RWPE1 (cell line): ENCODE measurements around the gene GRK1.

Experiments used
- CTCF ChIA-PET: fragments of 350-600 bp; sonication (Branson Sonifier 250); formaldehyde crosslinking; extraction: SDS; loops from one replicate; lab custom pipeline; 2021; lab: Yijun Ruan, JAX
- POLR2A ChIA-PET: fragments of 400-600 bp; formaldehyde crosslinking; extraction: SDS; loops from one replicate; lab custom pipeline; 2020; ENCODE audit warnings: antibody characterized with exemption; ENCODE audit not compliant: low non-redundant PET; lab: Yijun Ruan, JAX
- DNase-seq: peaks from one replicate; pipeline ENCODE4 v3.0.0; 2012; ENCODE audit warnings: low spot score
- H3K27ac ChIP-seq: fragments of 450-650 bp; 2 replicates; pipeline ENCODE4 v1.5.1; 2017
- TF ChIP-seq, protein P1 (sequence below): fragments of 450-650 bp; conservative IDR thresholded peaks from 2 replicates; pipeline ENCODE4 v1.5.1; 2017; ENCODE audit warnings: low read depth, mild to moderate bottlenecking

The GRK1 gene

GRCh38 chr13:113754691-113755090 is 87.7 kb downstream of the GRK1 start:
- TF ChIP-seq, protein P1, sequence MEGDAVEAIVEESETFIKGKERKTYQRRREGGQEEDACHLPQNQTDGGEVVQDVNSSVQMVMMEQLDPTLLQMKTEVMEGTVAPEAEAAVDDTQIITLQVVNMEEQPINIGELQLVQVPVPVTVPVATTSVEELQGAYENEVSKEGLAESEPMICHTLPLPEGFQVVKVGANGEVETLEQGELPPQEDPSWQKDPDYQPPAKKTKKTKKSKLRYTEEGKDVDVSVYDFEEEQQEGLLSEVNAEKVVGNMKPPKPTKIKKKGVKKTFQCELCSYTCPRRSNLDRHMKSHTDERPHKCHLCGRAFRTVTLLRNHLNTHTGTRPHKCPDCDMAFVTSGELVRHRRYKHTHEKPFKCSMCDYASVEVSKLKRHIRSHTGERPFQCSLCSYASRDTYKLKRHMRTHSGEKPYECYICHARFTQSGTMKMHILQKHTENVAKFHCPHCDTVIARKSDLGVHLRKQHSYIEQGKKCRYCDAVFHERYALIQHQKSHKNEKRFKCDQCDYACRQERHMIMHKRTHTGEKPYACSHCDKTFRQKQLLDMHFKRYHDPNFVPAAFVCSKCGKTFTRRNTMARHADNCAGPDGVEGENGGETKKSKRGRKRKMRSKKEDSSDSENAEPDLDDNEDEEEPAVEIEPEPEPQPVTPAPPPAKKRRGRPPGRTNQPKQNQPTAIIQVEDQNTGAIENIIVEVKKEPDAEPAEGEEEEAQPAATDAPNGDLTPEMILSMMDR: no peak
- H3K27ac ChIP-seq: no peak overlapping the region
- POLR2A ChIA-PET: no interaction called here
- no peak for DNase-seq
- CTCF ChIA-PET: interaction anchor here (0.7 kb wide), 1 partner anchor 119 kb away, joined by 3 read pairs; no protein-coding TSS in a partner anchor

GRCh38 chr13:113756441-113757097 is 89.5 kb downstream of the GRK1 start:
- ChIA-PET POLR2A (no interaction called here), CTCF (interaction anchor here (0.7 kb wide), 1 partner anchor 149 kb away, joined by 5 read pairs; no protein-coding TSS in a partner anchor)
- no peak for DNase-seq
- TF ChIP-seq, protein P1: no peak
- H3K27ac ChIP-seq: 0 out of 2 replicates have a peak overlapping the region, but pooled peaks have one; percentile 34

GRCh38 chr13:113758651-113759524 is 91.9 kb downstream of the GRK1 start, which contains the start of gene TMEM255B:
Gene TMEM255B (plus strand): TSS chr13:113759226. CDS start chr13:113759270, 44 bp downstream.
- ChIA-PET POLR2A (no interaction called here), CTCF (interaction anchor here (0.5 to 1.1 kb wide), 3 partner anchors 34 to 408 kb away, joined by 3 read pairs; no protein-coding TSS in a partner anchor)
- DNase-seq: peak; percentile 95
- H3K27ac ChIP-seq: peak within 1 kb of the TSS; percentile 75
- TF ChIP-seq, protein P1: peak; percentile 37

GRCh38 chr13:113759525-113760137 is 92.6 kb downstream of the GRK1 start:
- ChIA-PET POLR2A (no interaction called here), CTCF (interaction anchor here (0.5 to 1.1 kb wide), 4 partner anchors 35 to 408 kb away, joined by 3 read pairs; no protein-coding TSS in a partner anchor)
- peak; percentile 34 for DNase-seq
- peak overlapping the region; percentile 75 for H3K27ac ChIP-seq
- TF ChIP-seq, protein P1: no peak

DNA sequence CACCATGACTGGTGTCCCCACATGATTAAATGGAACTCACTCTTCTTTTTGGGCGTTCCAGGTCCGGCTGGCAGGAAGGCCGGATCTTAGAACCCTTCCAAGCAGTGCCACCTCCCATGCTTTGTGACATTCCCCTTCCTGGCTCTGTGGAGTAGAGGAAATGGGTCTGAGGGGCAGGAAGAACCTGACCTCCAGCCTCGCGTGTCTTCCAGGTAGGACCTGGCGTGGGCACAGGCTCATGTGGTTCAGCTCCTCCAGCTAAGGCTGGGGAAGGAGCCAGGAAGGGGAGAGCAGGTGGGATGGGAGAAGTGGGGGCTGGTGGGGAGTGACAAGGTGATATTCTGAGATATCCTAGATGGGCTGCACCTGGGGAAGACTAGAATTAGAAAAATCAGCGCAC is 94.1 kb downstream of the GRK1 start:
- no peak overlapping the region for H3K27ac ChIP-seq
- ChIA-PET POLR2A (no interaction called here), CTCF (no interaction called here)
- no peak for DNase-seq
- TF ChIP-seq, protein P1: no peak

DNA sequence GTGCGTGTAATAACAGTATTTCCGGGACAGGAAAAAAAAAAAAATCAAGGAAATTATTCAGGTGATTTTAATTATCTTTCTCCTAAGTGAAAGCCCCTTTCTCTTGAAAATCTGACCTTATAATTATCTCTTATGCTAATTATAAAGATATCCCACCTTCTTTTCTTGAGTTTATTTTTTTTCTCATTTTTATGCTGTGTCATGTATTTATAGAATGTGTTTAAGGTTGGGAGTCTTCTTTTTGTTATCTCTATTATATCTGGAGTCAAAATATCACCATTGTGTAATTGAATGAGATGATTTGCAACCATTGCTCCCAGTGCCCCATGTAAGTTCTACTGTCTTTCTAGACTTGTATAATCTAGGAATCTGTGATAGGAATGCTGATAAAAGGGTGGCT is 95.1 kb downstream of the GRK1 start:
- no peak for DNase-seq
- ChIA-PET POLR2A (interaction anchor here (0.7 kb wide), 1 partner anchor 60 kb away, joined by 6 read pairs; no protein-coding TSS in a partner anchor), CTCF (no interaction called here)
- TF ChIP-seq, protein P1: no peak
- no peak overlapping the region for H3K27ac ChIP-seq
